ENCODE measurements around the gene CX3CR1.

CX3CR1 gene

GRCh38 chr3:39290255-39290654, 10.4 kb upstream of the CX3CR1 start:
- no peak for DNase-seq

- DNase-seq, result no peak
Measured at GRCh38 chr3:39289107-39289506, 9.3 kb upstream of the CX3CR1 start.

GRCh38 chr3:39288300-39288808, 8.5 kb upstream of the CX3CR1 start:
- peak; percentile 92 for DNase-seq

- DNase-seq, result no peak
Measured at GRCh38 chr3:39287216-39288164, 7.7 kb upstream of the CX3CR1 start.

- DNase-seq, result no peak
Measured at GRCh38 chr3:39286771-39287170, 6.9 kb upstream of the CX3CR1 start.

GRCh38 chr3:39285332-39285731, 5.5 kb upstream of the CX3CR1 start:
- no peak for DNase-seq

GRCh38 chr3:39284457-39284881, 4.6 kb upstream of the CX3CR1 start:
- no peak for DNase-seq

- DNase-seq, result no peak
Measured at GRCh38 chr3:39282057-39282456, 2.2 kb upstream of the CX3CR1 start.

- no peak for DNase-seq
Measured at GRCh38 chr3:39281533-39281932, 1.7 kb upstream of the CX3CR1 start.

- DNase-seq, result no peak
Measured at GRCh38 chr3:39280571-39280970, 735 bp upstream of the CX3CR1 start.

GRCh38 chr3:39278616-39278935, 1.3 kb downstream of the CX3CR1 start:
- no peak for DNase-seq

- DNase-seq, result no peak
Measured at GRCh38 chr3:39277893-39278615, 1.8 kb downstream of the CX3CR1 start.

GRCh38 chr3:39276746-39277145, 3.1 kb downstream of the CX3CR1 start:
- no peak for DNase-seq

GRCh38 chr3:39275963-39276593, 3.8 kb downstream of the CX3CR1 start:
- DNase-seq, result no peak

- no peak for DNase-seq
Measured at GRCh38 chr3:39275052-39275451, 4.8 kb downstream of the CX3CR1 start.

- DNase-seq, result no peak
Measured at GRCh38 chr3:39273119-39273518, 6.7 kb downstream of the CX3CR1 start.

GRCh38 chr3:39272191-39272590, 7.6 kb downstream of the CX3CR1 start:
- DNase-seq, result no peak

- DNase-seq, result no peak
Measured at GRCh38 chr3:39271363-39271914, 8.4 kb downstream of the CX3CR1 start.

GRCh38 chr3:39269528-39269927, 10.3 kb downstream of the CX3CR1 start:
- DNase-seq, result no peak

- no peak for DNase-seq
Measured at GRCh38 chr3:39268549-39268900, 11.3 kb downstream of the CX3CR1 start.

- peak; percentile 72 for DNase-seq
Measured at GRCh38 chr3:39267631-39268548, 11.9 kb downstream of the CX3CR1 start.

GRCh38 chr3:39264053-39264452, 15.8 kb downstream of the CX3CR1 start:
- no peak for DNase-seq

All from activated CD4-positive, alpha-beta T cell treated with anti-CD3 and anti-CD28 coated beads, Interleukin-10, Interleukin-2, amounts not matched to agents 100 ng/mL and 50 ng/mL, durations not matched to agents 16 hours and 8 hours (primary cell).